ENCODE data around the gene RASEF.

The RASEF gene

GRCh38 chr9:83012168-83012921, 50.6 kb downstream of the RASEF start:
- DNase-seq = no peak

- DNase-seq = no peak
Observed at GRCh38 chr9:83011611-83012010, 51.3 kb downstream of the RASEF start.

GRCh38 chr9:83007521-83008300, 55.2 kb downstream of the RASEF start:
- no peak for DNase-seq

GRCh38 chr9:83006378-83006777, 56.6 kb downstream of the RASEF start:
- no peak for DNase-seq

- no peak for DNase-seq
Observed at GRCh38 chr9:83005963-83006362, 57.0 kb downstream of the RASEF start.

- DNase-seq = no peak
Observed at GRCh38 chr9:83005361-83005760, 57.6 kb downstream of the RASEF start.

GRCh38 chr9:83002329-83002728, 60.6 kb downstream of the RASEF start:
- no peak for DNase-seq

GRCh38 chr9:83000765-83001164, 62.2 kb downstream of the RASEF start:
- DNase-seq = no peak

- DNase-seq = no peak
Observed at GRCh38 chr9:82998409-82998808, 64.5 kb downstream of the RASEF start.

- no peak for DNase-seq
Observed at GRCh38 chr9:82997476-82998140, 65.3 kb downstream of the RASEF start.

- DNase-seq = no peak
Observed at GRCh38 chr9:82996941-82997340, 66.0 kb downstream of the RASEF start.

GRCh38 chr9:82993856-82994605, 68.9 kb downstream of the RASEF start:
- DNase-seq = no peak

GRCh38 chr9:82991671-82992070, 71.3 kb downstream of the RASEF start:
- peak; percentile 66 for DNase-seq

GRCh38 chr9:82989929-82990328, 73.0 kb downstream of the RASEF start:
- no peak for DNase-seq

- no peak for DNase-seq
Observed at GRCh38 chr9:82988488-82988887, 74.5 kb downstream of the RASEF start.

- no peak for DNase-seq
Observed at GRCh38 chr9:82987370-82988189, 75.4 kb downstream of the RASEF start.

GRCh38 chr9:82981552-82981951, 81.4 kb downstream of the RASEF start:
- DNase-seq = no peak

GRCh38 chr9:82975176-82975575, 87.8 kb downstream of the RASEF start:
- no peak for DNase-seq

GRCh38 chr9:82972446-82972845, 90.5 kb downstream of the RASEF start:
- DNase-seq = no peak

GRCh38 chr9:82970359-82970758, 92.6 kb downstream of the RASEF start:
- no peak for DNase-seq

GRCh38 chr9:82969291-82969690, 93.7 kb downstream of the RASEF start:
- DNase-seq = no peak

GRCh38 chr9:82968816-82969215, 94.1 kb downstream of the RASEF start:
- no peak for DNase-seq

Measured in NCI-H2171 (cell line).